T-helper 1 cell treated with Interleukin-12 subunit alpha and Interleukin-12 subunit beta and Interleukin-4 antibody, amounts not matched to agents 30 ng/mL and 1 ng/mL, for 36 hours (primary cell): Measurements from ENCODE around the gene FHOD3. TPM values are rescaled to one million over a fixed set of nuclear protein-coding genes. Genes with fewer than 3 reads are reported as not detected.
"Not testable (repeated sequence)": the region's sequence is repeated elsewhere in the genome, so short reads cannot be mapped to it uniquely, and the experiment has no call there.

ENCODE experiments used
- intact Hi-C: fragments of 100-400 bp; cut with micrococcal nuclease; formaldehyde crosslinking; loops from one replicate; pipeline ENCODE4 v1.15.1; 2024
- total RNA-seq: library from RNA; stranded (reverse); gene quantifications from 2 replicates; pipeline ENCODE4 v1.2.3, GENCODE V29; 2022

The FHOD3 gene
- total RNA-seq, 1 donor from 2014 or later = not detected

- intact Hi-C loops = no loop called here
Measured at GRCh38 chr18:36812678-36813077, 515.2 kb downstream of the FHOD3 start.

- intact Hi-C loops = no loop called here
Measured at GRCh38 chr18:36813101-36813775, 515.7 kb downstream of the FHOD3 start.

GRCh38 chr18:36813824-36814223 is 516.3 kb downstream of the FHOD3 start:
- intact Hi-C loops = no loop called here

- intact Hi-C loops = no loop called here
Measured at GRCh38 chr18:36814994-36815393, 517.5 kb downstream of the FHOD3 start.

GRCh38 chr18:36816096-36816495 is 518.6 kb downstream of the FHOD3 start:
- intact Hi-C loops = not testable (repeated sequence)

- intact Hi-C loops = no loop called here
Measured at GRCh38 chr18:36817039-36817438, 519.5 kb downstream of the FHOD3 start.

- intact Hi-C loops = no loop called here
Measured at GRCh38 chr18:36818652-36819051, 521.1 kb downstream of the FHOD3 start.

- intact Hi-C loops = loop anchor here (10.0 kb wide), 1 partner anchor 425 kb away; no protein-coding TSS in a partner anchor
Measured at GRCh38 chr18:36819621-36820020, 522.1 kb downstream of the FHOD3 start.

- intact Hi-C loops = loop anchor here (10.0 kb wide), 1 partner anchor 423 kb away; no protein-coding TSS in a partner anchor
Measured at GRCh38 chr18:36821681-36822080, 524.2 kb downstream of the FHOD3 start.

GRCh38 chr18:36825526-36825925 is 528.0 kb downstream of the FHOD3 start:
- intact Hi-C loops = loop anchor here (5.0 to 10.0 kb wide), 3 partner anchors 419 to 1583 kb away; partner anchors contain the start of genes GALNT1 and ZNF397

- intact Hi-C loops = loop anchor here (5.0 to 10.0 kb wide), 3 partner anchors 418 to 1584 kb away; partner anchors contain the start of genes GALNT1 and ZNF397
Measured at GRCh38 chr18:36826556-36826955, 529.0 kb downstream of the FHOD3 start.

- intact Hi-C loops = loop anchor here (1.0 to 10.0 kb wide), 6 partner anchors 23 to 1785 kb away; partner anchors contain the start of genes GALNT1, RPRD1A and ZNF397
Measured at GRCh38 chr18:36828157-36828629, 530.7 kb downstream of the FHOD3 start.

GRCh38 chr18:36828630-36829361 is 531.3 kb downstream of the FHOD3 start, which contains the start of the genes KIAA1328 and TPGS2:
Gene KIAA1328 (plus strand): TSS chr18:36829127. CDS start chr18:36829139, 12 bp downstream.
Gene TPGS2 (minus strand): TSS chr18:36829002. CDS start chr18:36828767, 235 bp downstream.
- intact Hi-C loops = loop anchor here (1.0 to 10.0 kb wide), 10 partner anchors 19 to 1786 kb away; partner anchors contain the start of genes ELP2, GALNT1, INO80C and RMP24

Other genes starting within 250 kb of the FHOD3 start
- 28.1 and 29.5 TPM in 2 replicates for gene RPRD1A, start 230.2 kb upstream of the FHOD3 start, total RNA-seq
- gene SLC39A6, start 168.4 kb upstream of the FHOD3 start, total RNA-seq = 28.5 and 30.5 TPM in 2 replicates
- 68.9 and 73.4 TPM in 2 replicates for gene ELP2, start 167.8 kb upstream of the FHOD3 start, total RNA-seq
- 0.17 TPM in 2 replicates for gene MOCOS, start 110.2 kb upstream of the FHOD3 start, total RNA-seq